Liver (tissue), 9 donors: ENCODE measurements around the gene LSM3. TPM values are rescaled to one million over a fixed set of nuclear protein-coding genes. Genes with fewer than 3 reads are reported as not detected.

Experiments
- DNase-seq: peaks from one replicate; pipeline ENCODE4 v3.0.0-alpha.2; 2017; ENCODE audit warnings: low spot score
- H3K27ac ChIP-seq, 2 donors: one replicate each; pipeline ENCODE4 v1.7.0; 2013; ENCODE audit warnings: inconsistent platforms in 2 of 2, low read length in 2 of 2, control low read depth in 1 of 2, low read depth in 1 of 2, mild to moderate bottlenecking in 1 of 2
- H3K27me3 ChIP-seq, 4 donors: one replicate each; pipeline versions ENCODE4 v1.6.1 to v1.7.0; 2013; ENCODE audit warnings: low read length in 3 of 4, inconsistent platforms in 1 of 4, mild to moderate bottlenecking in 1 of 4, moderate library complexity in 1 of 4; ENCODE audit not compliant: control insufficient read depth in 4 of 4, insufficient read depth in 4 of 4
- H3K36me3 ChIP-seq, 4 donors: one replicate each; pipeline versions ENCODE4 v1.6.1 to v1.7.0; 2013; ENCODE audit warnings: low read length in 3 of 4, mild to moderate bottlenecking in 3 of 4, low read depth in 1 of 4, moderate library complexity in 1 of 4; ENCODE audit not compliant: control insufficient read depth in 4 of 4, insufficient read depth in 3 of 4
- H3K4me1 ChIP-seq, 4 donors: one replicate each; pipeline versions ENCODE4 v1.6.1 to v1.7.0; 2013; ENCODE audit warnings: low read length in 3 of 4, mild to moderate bottlenecking in 3 of 4, moderate library complexity in 1 of 4; ENCODE audit not compliant: control insufficient read depth in 4 of 4, insufficient read depth in 4 of 4
- H3K4me3 ChIP-seq, 3 donors: one replicate each; pipeline versions ENCODE4 v1.6.1 to v1.7.0; 2013; ENCODE audit warnings: low read length in 3 of 3, control low read depth in 1 of 3, low read depth in 1 of 3, mild to moderate bottlenecking in 1 of 3
- H3K9ac ChIP-seq, 2 donors: one replicate each; pipeline ENCODE4 v1.7.0; 2013; ENCODE audit warnings: low read length in 2 of 2, mild to moderate bottlenecking in 2 of 2, moderate library complexity in 2 of 2, control low read depth in 1 of 2, low read depth in 1 of 2
- H3K9me3 ChIP-seq, 4 donors: one replicate each; pipeline versions ENCODE4 v1.6.1 to v1.7.0; 2013; ENCODE audit warnings: low read length in 3 of 4; ENCODE audit not compliant: control insufficient read depth in 4 of 4
- ATF3 ChIP-seq: IDR thresholded peaks from 2 replicates; pipeline ENCODE4 v1.6.1; 2016; ENCODE audit warnings: antibody characterized with exemption
- CTCF ChIP-seq: fragments of 150-350 bp; IDR thresholded peaks from 2 replicates; pipeline ENCODE4 v1.5.1; 2017; ENCODE audit warnings: improper control_type of control experiment, low read depth, low read length; ENCODE audit not compliant: missing input control
- EGR1 ChIP-seq, 2 donors: IDR thresholded peaks; 2 replicates each; pipeline ENCODE4 v1.6.1; 2016 to 2018; ENCODE audit warnings: antibody characterized with exemption in 2 of 2, low read depth in 2 of 2
- FOXA1 ChIP-seq: IDR thresholded peaks from 2 replicates; pipeline ENCODE4 v1.6.1; 2016; ENCODE audit warnings: antibody characterized with exemption
- FOXA2 ChIP-seq: IDR thresholded peaks from 2 replicates; pipeline ENCODE4 v1.6.1; 2016; ENCODE audit warnings: antibody characterized with exemption
- GABPA ChIP-seq, 2 donors: IDR thresholded peaks in 1 of 2; conservative IDR thresholded peaks in 1 of 2; 2 replicates each; pipeline ENCODE4 v1.6.1; 2016; ENCODE audit warnings: antibody characterized with exemption in 2 of 2, mild to moderate bottlenecking in 1 of 2, moderate library complexity in 1 of 2
- HNF4G ChIP-seq: IDR thresholded peaks from 2 replicates; pipeline ENCODE4 v1.6.1; 2016; ENCODE audit warnings: antibody characterized with exemption
- JUND ChIP-seq, 2 donors: IDR thresholded peaks; 2 replicates each; pipeline ENCODE4 v1.6.1; 2016; ENCODE audit warnings: antibody characterized with exemption in 2 of 2
- NR2F2 ChIP-seq: IDR thresholded peaks from 2 replicates; pipeline ENCODE4 v1.6.1; 2016; ENCODE audit warnings: antibody characterized with exemption
- RAD21 ChIP-seq, 2 donors: IDR thresholded peaks; 2 replicates each; pipeline ENCODE4 v1.6.1; 2016; ENCODE audit warnings: antibody characterized with exemption in 2 of 2, mild to moderate bottlenecking in 2 of 2
- REST ChIP-seq: IDR thresholded peaks from 2 replicates; pipeline ENCODE4 v1.6.1; 2016; ENCODE audit warnings: antibody characterized with exemption, mild to moderate bottlenecking
- RXRA ChIP-seq, 2 donors: IDR thresholded peaks; 2 replicates each; pipeline ENCODE4 v1.6.1; 2017 to 2018; ENCODE audit warnings: antibody characterized with exemption in 2 of 2, mild to moderate bottlenecking in 1 of 2
- TAF1 ChIP-seq: conservative IDR thresholded peaks from 2 replicates; pipeline ENCODE4 v1.6.1; 2016; ENCODE audit warnings: antibody characterized with exemption, mild to moderate bottlenecking
- YY1 ChIP-seq: IDR thresholded peaks from 2 replicates; pipeline ENCODE4 v1.6.1; 2016; ENCODE audit warnings: antibody characterized with exemption, mild to moderate bottlenecking
- ZBTB33 ChIP-seq: IDR thresholded peaks from 2 replicates; pipeline ENCODE4 v1.6.1; 2016; ENCODE audit warnings: antibody characterized with exemption
- WGBS: extraction: QIAGEN DNeasy Blood & Tissue Kit; methylation state at CpG from one replicate; pipeline ENCODE4 v1.1.7; 2013; 5-methylcytosine and 5-hydroxymethylcytosine counted together
- polyA plus RNA-seq, 2 donors: library from polyadenylated mRNA; stranded (reverse) in 1 of 2; unstranded in 1 of 2; fragments of 200-250 nt in 1 of 2; fragments of >200 nt in 1 of 2; fragmentation: Nextera tagmentation in 1 of 2; extraction: Ambion mirVana in 1 of 2; gene quantifications; one replicate each; pipeline versions ENCODE4 v1.2.1 to v1.2.3, GENCODE V29; 2013 to 2015
- total RNA-seq, 2 donors: library from RNA; depleted of rRNA; stranded (reverse); fragments of >200 nt; gene quantifications; one replicate each; pipeline ENCODE4 v1.2.3, GENCODE V29; 2014
- TF ChIP-seq, protein P1 (sequence below): IDR thresholded peaks from 2 replicates; pipeline ENCODE4 v1.6.1; 2016; ENCODE audit warnings: antibody characterized with exemption
- donor health status: healthy.
- donor health status: healthy.
- donor health status: healthy.
- donor health status: healthy.
- donor health status: healthy.

The LSM3 gene
- total and polyA plus RNA-seq, 4 donors, result 3.7 to 17.0 (median 5.0) TPM

DNA sequence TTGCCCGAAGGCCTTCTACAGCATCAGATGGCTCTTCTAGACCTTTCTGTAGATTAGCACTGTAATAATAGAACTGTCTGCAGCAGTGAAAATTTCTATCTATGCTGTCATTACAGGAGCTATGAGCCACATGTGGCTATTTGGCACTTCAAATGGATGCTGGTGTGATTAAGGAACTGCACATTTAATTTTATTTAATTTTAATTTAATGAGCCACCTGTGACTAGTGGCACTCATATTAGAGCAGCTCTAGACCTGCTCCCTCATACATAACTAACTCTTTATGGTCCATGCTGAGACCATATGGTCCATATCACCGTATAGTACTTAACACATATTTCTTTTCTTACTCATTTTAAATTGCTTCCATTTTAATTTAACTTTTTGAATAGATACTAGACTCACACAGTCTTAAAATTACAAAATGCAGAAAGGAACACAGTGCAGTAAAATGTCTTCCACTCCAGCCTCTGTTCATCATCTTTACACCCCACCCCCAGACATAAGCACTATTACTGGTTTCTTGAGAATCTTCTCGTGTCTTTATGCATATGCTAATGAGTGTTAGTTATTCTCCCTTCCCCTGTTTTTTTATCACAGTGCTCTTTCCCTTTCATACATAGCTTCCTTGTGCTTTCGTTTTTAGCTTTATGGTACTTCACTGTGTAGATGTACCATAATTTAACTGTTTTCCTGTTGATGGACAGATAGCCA is 9.6 kb downstream of the LSM3 start:
- Histone ChIP-seq H3K36me3 (peaks cover 3 to 26% (median 15%) of the 10 kb centered on the region in 4 donors), H3K27me3 (no peaks in the 10 kb centered on the region), H3K27ac (no peak overlapping the region), H3K4me1 (peaks cover 0 to 2% (median under 1%) of the 10 kb centered on the region in 4 donors), H3K9ac (no peak overlapping the region), H3K9me3 (no peaks in the 10 kb centered on the region), H3K4me3 (no peak overlapping the region)
- no peak for DNase-seq
- WGBS, result 80% methylated on average over 4 of the region's 4 CpGs
- TF ChIP-seq RXRA (IDR thresholded peaks at IDR 0.05) (no peak), CTCF (no peak), YY1 (no peak), JUND (IDR thresholded peaks at IDR 0.05) (no peak), ZBTB33 (no peak), RAD21 (IDR thresholded peaks at IDR 0.05) (no peak), FOXA2 (no peak), GABPA (IDR thresholded peaks at IDR 0.05 in 1 of 2, conservative IDR thresholded peaks at IDR 0.05 in 1 of 2) (no peak), FOXA1 (no peak), REST (no peak), HNF4G (no peak), EGR1 (IDR thresholded peaks at IDR 0.05; ENCODE audit: low read depth in 2 of 2) (no peak), NR2F2 (no peak), TAF1 (no peak), ATF3 (no peak)
- TF ChIP-seq, protein P1, sequence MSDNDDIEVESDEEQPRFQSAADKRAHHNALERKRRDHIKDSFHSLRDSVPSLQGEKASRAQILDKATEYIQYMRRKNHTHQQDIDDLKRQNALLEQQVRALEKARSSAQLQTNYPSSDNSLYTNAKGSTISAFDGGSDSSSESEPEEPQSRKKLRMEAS, result no peak
